ENCODE results near the gene FBLN5. TPM values are rescaled to one million over a fixed set of nuclear protein-coding genes. Genes with fewer than 3 reads are reported as not detected.

FBLN5 gene
- total and polyA plus RNA-seq, 9 of the 15 experiments (the other 6 are each of a cell fraction or from before 2014, with no cell fraction given): 0.11 to 0.22 TPM; not detected in 7

- ATAC-seq (peak; percentile 75), DNase-seq (ENCODE audit: extremely low read depth in 1 of 4, low spot score in 3 of 4) (peak; percentile 8 to 52 (median 14)), FAIRE-seq (peak; percentile 57)
- Histone ChIP-seq H3K4me2 (ENCODE audit: insufficient read depth, low read length) (no peak overlapping the region), H3K27ac (ENCODE audit: extremely low read depth, low read depth, low read length) (no peak overlapping the region; the same call in 2 of the 3 replicates), H3K9ac (ENCODE audit: insufficient read depth in 1 of 2, low read depth in 2 of 2, low read length in 2 of 2) (no peak overlapping the region), H3K27me3 (ENCODE audit: control insufficient read depth in 2 of 2, insufficient read depth in 2 of 2, low read length in 2 of 2) (no peaks in the 10 kb centered on the region), H3K4me3 (no peak overlapping the region), H3K9me3 (replicated peaks; ENCODE audit: control insufficient read depth, insufficient read depth, low read depth, low read length) (no peaks in the 10 kb centered on the region), H3K9me1 (ENCODE audit: control insufficient read depth, insufficient read depth, low read length) (no peaks in the 10 kb centered on the region), H3K4me1 (replicated peaks in 1 of 2; ENCODE audit: control insufficient read depth in 2 of 2, insufficient read depth in 2 of 2, low read length in 2 of 2) (peaks cover 0 to 5% of the 10 kb centered on the region in 2 experiments; a peak in 2 of 5 replicates), H4K20me1 (replicated peaks; ENCODE audit: control insufficient read depth, insufficient read depth, low read length) (no peaks in the 10 kb centered on the region), H2AFZ (ENCODE audit: low read depth, low read length) (no peak overlapping the region), H3K79me2 (ENCODE audit: control insufficient read depth, insufficient read depth, low read length) (no peaks in the 10 kb centered on the region), H3K36me3 (ENCODE audit: control insufficient read depth, insufficient read depth, low read length) (peaks cover 43% of the 10 kb centered on the region)
- WGBS (ENCODE audit: insufficient coverage, low coverage, missing lambda C conversion rate): 51% methylated on average over 2 of the region's 2 CpGs
- intact Hi-C loops (cut with micrococcal nuclease) (no loop called here), in situ Hi-C loops (cut with MboI) (no loop called here)
- CTCF ChIA-PET (ENCODE audit: low intra/inter-chr PET ratio): no interaction called here
- POLR2A ChIA-PET: no interaction called here
- peak in 1 of 2 experiments; percentile 40; a peak in 2 of 4 replicates for TF ChIP-seq RAD21 (CRISPR knock-in tag; conservative IDR thresholded peaks at IDR 0.05 in 1 of 2, IDR thresholded peaks at IDR 0.05 in 1 of 2)
- no peak for TF ChIP-seq CBX1 (IDR thresholded peaks at IDR 0.05; ENCODE audit: low read depth)
- TF ChIP-seq SMC3 (conservative IDR thresholded peaks at IDR 0.05; ENCODE audit: insufficient read depth, low read depth, low read length): 0 out of 2 replicates have a peak, but pooled peaks have one; percentile 32
- peak; percentile 41; the same call in 1 of the 2 replicates for TF ChIP-seq GATA2 (CRISPR knock-in tag; IDR thresholded peaks at IDR 0.05)
- no peak for TF ChIP-seq E2F1 (CRISPR knock-in tag; IDR thresholded peaks at IDR 0.05)
- TF ChIP-seq, protein P1, sequence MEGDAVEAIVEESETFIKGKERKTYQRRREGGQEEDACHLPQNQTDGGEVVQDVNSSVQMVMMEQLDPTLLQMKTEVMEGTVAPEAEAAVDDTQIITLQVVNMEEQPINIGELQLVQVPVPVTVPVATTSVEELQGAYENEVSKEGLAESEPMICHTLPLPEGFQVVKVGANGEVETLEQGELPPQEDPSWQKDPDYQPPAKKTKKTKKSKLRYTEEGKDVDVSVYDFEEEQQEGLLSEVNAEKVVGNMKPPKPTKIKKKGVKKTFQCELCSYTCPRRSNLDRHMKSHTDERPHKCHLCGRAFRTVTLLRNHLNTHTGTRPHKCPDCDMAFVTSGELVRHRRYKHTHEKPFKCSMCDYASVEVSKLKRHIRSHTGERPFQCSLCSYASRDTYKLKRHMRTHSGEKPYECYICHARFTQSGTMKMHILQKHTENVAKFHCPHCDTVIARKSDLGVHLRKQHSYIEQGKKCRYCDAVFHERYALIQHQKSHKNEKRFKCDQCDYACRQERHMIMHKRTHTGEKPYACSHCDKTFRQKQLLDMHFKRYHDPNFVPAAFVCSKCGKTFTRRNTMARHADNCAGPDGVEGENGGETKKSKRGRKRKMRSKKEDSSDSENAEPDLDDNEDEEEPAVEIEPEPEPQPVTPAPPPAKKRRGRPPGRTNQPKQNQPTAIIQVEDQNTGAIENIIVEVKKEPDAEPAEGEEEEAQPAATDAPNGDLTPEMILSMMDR (IDR thresholded peaks at IDR 0.05 in 2 of 3, conservative IDR thresholded peaks at IDR 0.05 in 1 of 3; ENCODE audit: insufficient read depth in 2 of 3, low read depth in 1 of 3, low read length in 3 of 3): peak; percentile 30 to 50 (median 39); a peak in 3 of 6 replicates
- no peak for TF ChIP-seq L3MBTL2 (IDR thresholded peaks at IDR 0.05)
- TF ChIP-seq CBFB (CRISPR knock-in tag; IDR thresholded peaks at IDR 0.05): no peak
- TF ChIP-seq SRSF3 (IDR thresholded peaks at IDR 0.05; ENCODE audit: insufficient read depth, low read length): no peak
- no TSS peak for BruUV-seq (replicated peaks)
Observed at GRCh38 chr14:91996948-91997371, 49.5 kb upstream of the FBLN5 start.

Data from K562 (cell line).